GM12892 (cell line): Measurements from ENCODE around the gene ISCU.

Source experiments
- POLR2A ChIP-seq: IDR thresholded peaks from 2 replicates; pipeline ENCODE4 v1.6.1; 2011; ENCODE audit warnings: low read depth, low read length, control low read depth
- TAF1 ChIP-seq: IDR thresholded peaks from 2 replicates; pipeline ENCODE4 v1.6.1; 2011; ENCODE audit warnings: low read depth, mild to moderate bottlenecking, control low read depth, low read length, borderline replicate concordance

DNA sequence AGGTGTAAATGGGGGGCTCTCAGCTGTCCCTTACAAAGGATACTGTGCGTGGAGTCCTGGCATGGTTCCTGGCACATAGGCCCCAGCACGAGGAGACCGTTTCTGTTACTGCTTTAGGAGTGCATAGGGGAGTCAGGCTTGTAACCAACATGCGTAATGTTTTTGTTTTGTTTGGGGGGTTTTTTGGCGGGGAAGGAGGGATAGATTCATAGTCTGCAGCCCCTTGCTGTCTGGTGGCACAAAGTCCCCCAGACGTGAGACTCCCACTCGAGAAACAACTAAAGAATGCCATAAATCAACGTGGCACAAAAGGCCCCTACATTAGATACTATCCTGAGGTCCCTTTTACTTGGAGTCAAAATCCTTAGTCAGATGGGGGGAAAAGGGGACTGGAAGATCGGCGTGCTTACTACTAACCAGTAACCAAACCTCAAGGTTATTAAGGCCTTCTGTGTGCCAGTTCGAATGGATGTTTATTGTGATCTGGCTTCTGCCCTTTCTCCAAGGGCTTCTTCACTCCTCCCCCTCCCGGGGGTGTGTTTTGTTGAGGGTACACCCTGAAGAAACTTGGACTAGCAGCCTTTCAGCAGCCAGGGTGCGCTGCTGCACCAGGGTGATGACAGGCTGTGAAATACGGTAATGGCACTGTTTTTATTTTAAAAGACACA lies 874 bp downstream of the ISCU start:
- TF ChIP-seq POLR2A (no peak), TAF1 (no peak)
